Lower leg skin (tissue), 3 donors: ENCODE data around the gene ICAM5.

ENCODE experiments used
- POLR2A ChIP-seq, 2 donors: fragments of 450-650 bp; IDR thresholded peaks; one replicate each; pipeline ENCODE4 v1.6.1; 2016 to 2017; ENCODE audit warnings: antibody characterized with exemption in 2 of 2, mild to moderate bottlenecking in 1 of 2, moderate library complexity in 1 of 2
- TF ChIP-seq, protein P1 (sequence below), 3 donors: fragments of 450-650 bp; IDR thresholded peaks; one replicate each; pipeline ENCODE4 v1.5.1; 2016; ENCODE audit warnings: antibody characterized with exemption in 3 of 3, mild to moderate bottlenecking in 3 of 3, moderate library complexity in 2 of 3

DNA sequence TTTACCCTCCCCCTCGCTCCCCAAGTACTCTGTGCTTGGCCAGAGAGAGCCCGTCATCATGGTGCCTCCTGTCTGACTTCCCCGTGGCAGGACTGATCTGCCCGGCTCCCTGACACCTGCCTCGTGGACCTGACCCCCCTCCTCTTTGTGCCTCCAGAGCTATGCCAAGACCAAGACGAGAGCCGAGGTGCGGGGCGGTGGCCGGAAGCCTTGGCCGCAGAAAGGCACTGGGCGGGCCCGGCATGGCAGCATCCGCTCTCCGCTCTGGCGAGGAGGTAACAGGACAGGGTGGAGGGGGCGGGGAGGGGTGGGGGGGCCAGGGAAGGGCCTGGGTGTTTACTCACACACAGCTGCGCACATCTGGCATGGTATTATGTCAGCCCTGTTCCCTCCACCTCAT, 33.2 kb upstream of the ICAM5 start:
- TF ChIP-seq, protein P1, sequence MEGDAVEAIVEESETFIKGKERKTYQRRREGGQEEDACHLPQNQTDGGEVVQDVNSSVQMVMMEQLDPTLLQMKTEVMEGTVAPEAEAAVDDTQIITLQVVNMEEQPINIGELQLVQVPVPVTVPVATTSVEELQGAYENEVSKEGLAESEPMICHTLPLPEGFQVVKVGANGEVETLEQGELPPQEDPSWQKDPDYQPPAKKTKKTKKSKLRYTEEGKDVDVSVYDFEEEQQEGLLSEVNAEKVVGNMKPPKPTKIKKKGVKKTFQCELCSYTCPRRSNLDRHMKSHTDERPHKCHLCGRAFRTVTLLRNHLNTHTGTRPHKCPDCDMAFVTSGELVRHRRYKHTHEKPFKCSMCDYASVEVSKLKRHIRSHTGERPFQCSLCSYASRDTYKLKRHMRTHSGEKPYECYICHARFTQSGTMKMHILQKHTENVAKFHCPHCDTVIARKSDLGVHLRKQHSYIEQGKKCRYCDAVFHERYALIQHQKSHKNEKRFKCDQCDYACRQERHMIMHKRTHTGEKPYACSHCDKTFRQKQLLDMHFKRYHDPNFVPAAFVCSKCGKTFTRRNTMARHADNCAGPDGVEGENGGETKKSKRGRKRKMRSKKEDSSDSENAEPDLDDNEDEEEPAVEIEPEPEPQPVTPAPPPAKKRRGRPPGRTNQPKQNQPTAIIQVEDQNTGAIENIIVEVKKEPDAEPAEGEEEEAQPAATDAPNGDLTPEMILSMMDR (IDR thresholded peaks at IDR 0.05) = no peak
- TF ChIP-seq POLR2A (IDR thresholded peaks at IDR 0.05) = no peak
